DMS153 treated with DMSO at 0.1 percent for 48 hours (cell line): ENCODE measurements around the gene MED27.
"Not testable (repeated sequence)": the region's sequence is repeated elsewhere in the genome, so short reads cannot be mapped to it uniquely, and the experiment has no call there.

ENCODE experiments used
- DNase-seq: peaks from one replicate; lab custom pipeline; 2025; ENCODE audit not compliant: unreplicated experiment; lab: John Stamatoyannopoulos, UW

Gene MED27

GRCh38 chr9:131927091-131927490, 152.6 kb downstream of the MED27 start:
- DNase-seq: no peak

- no peak for DNase-seq
Measured at GRCh38 chr9:131926360-131926922, 153.2 kb downstream of the MED27 start.

- DNase-seq: no peak
Measured at GRCh38 chr9:131925677-131926177, 153.9 kb downstream of the MED27 start.

DNA sequence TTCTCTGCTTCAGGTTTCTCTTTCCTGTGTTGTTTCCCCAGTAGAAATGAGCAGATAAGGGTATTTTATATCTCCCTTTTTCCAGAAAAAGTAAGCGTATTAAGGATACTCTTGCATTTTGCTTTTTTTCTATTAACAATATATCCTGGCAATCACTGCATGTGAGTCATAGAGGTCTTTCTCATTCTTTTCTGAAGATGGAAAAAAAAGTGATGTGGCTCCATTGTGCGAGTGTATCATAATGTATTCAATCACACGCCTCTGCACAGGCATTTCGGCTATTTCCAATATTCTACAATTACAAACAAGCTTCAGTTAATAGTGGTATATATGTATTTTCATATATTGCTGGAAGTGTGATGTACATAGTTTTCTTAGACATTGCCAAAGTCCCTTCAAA, 155.9 kb downstream of the MED27 start:
- DNase-seq: no peak

GRCh38 chr9:131923132-131923671, 156.5 kb downstream of the MED27 start:
- DNase-seq: no peak

DNA sequence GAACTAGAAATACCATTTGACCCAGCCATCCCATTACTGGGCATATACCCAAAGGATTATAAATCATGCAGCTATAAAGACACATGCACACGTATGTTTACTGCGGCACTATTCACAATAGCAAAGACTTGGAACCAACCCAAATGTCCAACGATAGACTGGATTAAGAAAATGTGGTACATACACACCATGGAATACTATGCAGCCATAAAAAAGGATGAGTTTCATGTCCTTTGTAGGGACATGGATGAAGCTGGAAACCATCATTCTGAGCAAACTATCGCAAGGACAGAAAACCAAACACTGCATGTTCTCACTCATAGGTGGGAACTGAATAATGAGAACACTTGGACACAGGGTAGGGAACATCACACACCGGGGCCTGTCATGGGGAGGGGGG, 158.0 kb downstream of the MED27 start:
- not testable (repeated sequence) for DNase-seq

- DNase-seq: no peak
Measured at GRCh38 chr9:131919216-131919615, 160.5 kb downstream of the MED27 start.

GRCh38 chr9:131918481-131918880, 161.2 kb downstream of the MED27 start:
- DNase-seq: no peak

DNA sequence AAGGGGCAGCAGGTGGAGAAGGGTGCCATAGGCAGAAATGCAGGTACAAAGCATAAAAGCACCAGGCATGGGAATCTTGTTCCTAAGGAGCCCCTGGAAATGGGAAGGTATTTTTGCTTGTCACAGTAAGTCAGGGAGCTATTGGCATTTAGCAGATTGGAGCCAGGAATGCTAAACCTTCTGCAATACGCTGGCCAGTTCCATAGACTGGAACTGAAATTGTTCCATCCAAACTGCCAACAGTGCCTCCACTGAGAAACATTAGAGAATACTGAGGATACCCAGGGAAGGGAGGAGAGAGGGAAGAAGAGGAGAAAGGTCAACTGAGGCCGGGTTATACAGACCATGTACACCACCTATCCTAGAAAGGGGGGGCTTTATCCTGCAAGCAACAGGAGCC, 162.7 kb downstream of the MED27 start:
- DNase-seq: no peak

DNA sequence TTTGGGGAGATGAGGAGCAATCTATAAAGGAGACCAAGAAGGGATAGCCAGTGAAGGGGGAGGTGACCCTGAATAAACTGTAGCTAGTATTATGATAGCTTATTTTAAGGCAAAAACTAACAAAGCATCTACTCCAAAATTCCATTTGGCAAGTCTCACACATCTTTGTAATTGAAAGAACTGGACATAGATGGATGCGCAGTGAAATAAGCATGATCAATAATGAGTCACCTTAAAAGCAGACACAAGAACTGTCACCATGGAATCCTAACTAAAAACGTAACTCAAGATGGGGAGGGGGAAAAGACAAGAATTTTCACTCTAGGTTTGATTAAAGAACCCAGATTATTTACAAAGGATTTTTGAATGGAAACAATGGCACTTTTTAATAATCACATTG, 164.5 kb downstream of the MED27 start:
- no peak for DNase-seq

GRCh38 chr9:131912671-131913070, 167.0 kb downstream of the MED27 start:
- no peak for DNase-seq

DNA sequence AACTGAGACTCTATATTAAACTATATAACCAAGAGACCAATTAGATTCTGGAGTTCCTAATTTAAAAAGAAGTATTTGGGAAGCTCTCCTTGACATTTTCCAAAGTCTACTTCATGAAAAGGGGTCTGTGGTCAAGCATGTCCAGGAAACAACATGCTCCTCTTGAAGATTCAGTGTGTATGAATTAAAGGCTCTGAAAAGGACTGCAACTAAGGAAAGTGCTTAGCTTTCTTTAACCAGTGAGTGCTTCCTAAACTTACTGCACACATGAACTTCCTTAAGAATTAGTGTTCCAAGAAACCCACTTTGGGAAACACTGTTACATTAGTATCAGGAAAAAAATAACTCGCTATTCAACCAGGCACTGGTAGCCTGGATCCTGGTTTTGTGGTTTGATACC, 167.6 kb downstream of the MED27 start:
- no peak for DNase-seq

- DNase-seq: no peak
Measured at GRCh38 chr9:131910572-131910971, 169.1 kb downstream of the MED27 start.

DNA sequence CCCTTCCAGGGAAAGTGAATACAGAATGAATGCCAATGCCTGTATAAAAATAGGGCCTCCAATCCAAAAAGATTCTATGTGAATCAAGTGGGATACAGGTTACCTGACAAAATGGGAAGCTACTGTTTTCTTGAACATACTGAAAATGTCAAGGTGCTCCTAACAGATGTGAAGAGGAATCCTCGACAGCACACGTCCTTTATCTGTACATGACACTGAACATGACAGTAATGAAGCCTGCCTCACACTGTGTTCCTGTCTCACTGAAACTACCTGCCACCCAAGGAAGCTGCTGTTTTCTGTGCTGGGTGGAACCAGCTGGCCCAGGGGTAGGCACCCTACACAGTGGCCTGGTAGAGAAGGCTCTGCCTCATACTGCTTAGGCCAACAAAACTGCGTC, 174.5 kb downstream of the MED27 start:
- no peak for DNase-seq

- no peak for DNase-seq
Measured at GRCh38 chr9:131899296-131900228, 180.1 kb downstream of the MED27 start.

DNA sequence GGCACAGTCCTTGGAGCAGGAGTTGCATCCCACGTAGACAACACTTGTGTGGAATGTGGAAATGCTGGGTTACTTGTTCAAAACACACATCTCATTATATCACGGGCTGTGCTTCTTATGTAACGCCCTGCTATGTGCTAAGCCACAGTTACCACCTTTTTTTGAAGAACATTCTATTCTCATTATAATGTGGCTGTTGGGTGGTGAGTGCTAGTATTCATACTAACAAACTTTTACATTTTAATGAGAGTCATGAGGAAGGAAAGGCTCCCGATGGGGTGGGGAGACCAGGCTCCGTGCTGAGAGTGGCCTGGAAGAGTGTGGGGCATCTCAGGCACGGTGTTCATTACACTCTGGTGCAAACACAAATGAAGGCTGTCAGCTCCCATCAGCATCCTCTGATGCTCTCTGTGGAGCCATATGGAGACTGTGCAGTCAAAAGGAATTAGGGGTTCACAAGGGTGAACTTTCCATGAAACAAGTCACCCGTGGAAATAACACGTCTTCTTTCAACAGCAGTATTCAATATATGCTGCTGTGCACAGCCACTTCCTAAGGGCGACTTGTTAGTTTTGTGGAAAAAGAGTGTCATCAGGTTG, 186.7 kb downstream of the MED27 start:
- DNase-seq: no peak

GRCh38 chr9:131892162-131892707, 187.4 kb downstream of the MED27 start:
- DNase-seq: no peak

DNA sequence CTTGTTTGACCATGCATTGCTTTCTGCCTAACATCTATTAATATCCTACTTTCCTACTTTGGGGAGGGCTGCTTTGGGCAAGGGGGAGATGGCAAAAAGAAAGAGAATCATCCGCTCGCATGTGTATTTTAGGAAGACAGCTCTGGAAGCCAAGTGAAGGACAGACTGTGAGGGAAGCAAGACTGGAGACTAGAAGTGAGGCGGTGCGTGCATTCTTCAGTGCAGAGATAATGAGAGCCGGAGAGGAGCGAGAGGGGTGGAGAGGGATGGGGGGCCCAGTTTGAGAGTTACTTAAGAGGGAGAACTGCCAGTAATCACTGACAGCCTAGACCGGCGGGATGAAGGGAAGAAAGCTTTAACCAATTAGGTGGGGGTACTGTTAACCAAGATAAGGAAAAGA, 188.1 kb downstream of the MED27 start:
- no peak for DNase-seq

DNA sequence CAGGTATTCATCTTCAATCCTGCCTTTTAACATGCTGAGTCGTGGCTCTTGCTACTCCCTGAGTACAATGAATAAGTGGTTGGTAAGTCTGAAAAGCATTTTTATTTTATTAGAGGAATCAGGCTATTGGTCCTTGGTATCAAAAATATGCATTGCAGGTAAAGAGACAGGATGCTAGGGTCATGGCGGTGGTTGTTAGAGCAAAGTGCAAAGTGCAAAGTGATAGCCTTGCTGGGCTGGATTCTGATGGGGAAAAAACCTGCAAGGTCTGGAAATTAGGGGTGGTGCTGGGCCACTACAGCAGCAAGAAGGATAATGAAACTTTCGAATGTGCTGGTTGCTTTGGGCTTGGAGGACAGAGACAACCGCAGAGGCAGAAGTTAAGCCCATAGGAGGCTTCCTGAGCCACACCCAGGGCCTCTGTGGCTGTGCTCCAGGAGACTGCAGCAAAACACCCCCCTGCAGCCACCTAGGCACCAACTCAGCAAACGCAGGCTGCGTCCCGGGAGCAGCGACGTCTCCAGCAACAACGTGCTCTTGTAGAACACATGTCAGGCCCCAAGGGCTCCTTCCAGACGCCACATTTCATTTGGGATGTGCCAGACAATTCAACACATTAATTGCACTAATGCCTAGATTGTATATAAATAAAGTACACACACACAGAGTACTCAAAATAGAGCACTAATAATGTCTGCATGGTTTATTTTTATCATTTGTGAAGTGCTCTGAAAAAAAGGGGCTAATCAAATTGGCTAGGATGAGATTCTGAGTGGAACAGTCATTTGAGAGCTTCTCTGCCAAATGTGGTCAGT, 190.0 kb downstream of the MED27 start:
- DNase-seq: no peak

DNA sequence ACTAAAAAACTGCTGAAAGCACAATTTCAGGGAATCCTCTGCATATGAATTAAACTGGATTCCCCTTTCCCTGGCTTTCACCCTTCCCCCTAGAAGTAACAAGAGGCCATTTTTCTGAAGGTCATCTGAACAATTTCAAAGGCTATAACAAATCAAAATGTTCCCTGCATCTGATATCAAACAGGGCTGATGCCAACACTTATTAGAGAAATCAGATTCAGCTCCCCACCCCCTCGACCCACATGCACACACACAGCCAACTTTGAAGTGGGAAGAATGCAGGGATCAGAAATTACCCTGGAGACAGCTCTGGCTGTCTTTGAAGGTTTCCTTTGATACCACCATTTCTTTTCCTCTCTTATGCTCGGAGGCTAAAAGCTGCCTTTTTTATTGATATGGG, 190.7 kb downstream of the MED27 start:
- no peak for DNase-seq

GRCh38 chr9:131887680-131888079, 192.0 kb downstream of the MED27 start:
- DNase-seq: no peak
